Measurements from ENCODE around the gene LHX2.
"Not testable (repeated sequence)": the region's sequence is repeated elsewhere in the genome, so short reads cannot be mapped to it uniquely, and the experiment has no call there.

- TF ChIP-seq CTCF (IDR thresholded peaks at IDR 0.05; ENCODE audit: low read length); EZH2 (optimal IDR thresholded peaks at IDR 0.05; ENCODE audit: low read depth, low read length): not testable (repeated sequence)
These were observed 18.9 kb upstream of the LHX2 start for GRCh38 chr9:123992679-123993078.
